WI38 (cell line): Measurements from ENCODE around the gene ODR4.
A peak's percentile ranks its signal among the peaks of the same experiment; 100 is the strongest.
"Not testable (repeated sequence)": the region's sequence is repeated elsewhere in the genome, so short reads cannot be mapped to it uniquely, and the experiment has no call there.

Source experiments
- H3K4me3 ChIP-seq: 2 replicates; pipeline ENCODE4 v1.5.1; 2011; ENCODE audit warnings: low read depth, mild to moderate bottlenecking, control low read depth, low read length
- TF ChIP-seq, protein P1 (sequence below): IDR thresholded peaks from 2 replicates; pipeline ENCODE4 v1.5.1; 2012; ENCODE audit warnings: low read depth, mild to moderate bottlenecking, control low read depth, low read length

Gene ODR4

DNA sequence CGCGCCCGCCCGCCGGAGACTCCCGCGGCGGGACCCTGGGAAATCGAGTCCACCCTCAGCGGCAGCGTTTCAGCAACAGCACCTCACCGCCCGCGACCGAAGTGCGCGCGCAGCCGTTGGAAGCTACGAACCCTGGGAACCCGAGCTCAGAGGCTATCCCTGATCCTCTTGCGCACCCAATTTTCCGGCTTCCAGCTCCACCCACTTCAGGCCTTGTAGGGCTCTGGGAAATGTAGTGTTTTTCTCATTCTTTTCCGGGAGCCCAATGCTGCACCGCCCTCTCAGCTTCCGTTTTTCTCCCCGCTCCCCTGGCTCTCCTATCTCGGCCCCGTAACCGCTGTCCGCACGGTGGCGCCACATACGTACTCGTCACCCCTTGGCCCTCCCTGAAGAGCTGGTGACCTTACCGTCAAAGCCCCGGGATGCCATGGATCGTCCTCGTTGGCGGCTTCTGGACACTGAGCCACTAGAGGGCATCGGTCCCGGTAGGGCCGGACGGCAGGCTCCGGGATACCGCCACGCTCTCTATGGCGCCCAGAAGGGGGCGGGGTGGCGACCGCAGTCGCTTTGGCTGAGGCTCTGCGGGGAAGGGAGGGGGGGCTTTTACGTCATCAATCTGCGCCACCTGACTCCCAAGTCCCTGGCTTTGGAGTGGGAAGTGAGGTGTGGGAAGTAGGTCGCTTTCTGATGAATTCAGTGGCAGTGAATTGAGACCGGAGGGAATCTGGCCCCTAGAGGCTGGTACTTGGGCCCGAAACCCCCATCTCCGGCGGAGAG, at the start of gene ODR4, which contains the start of gene TPR:
Gene ODR4 (plus strand): TSS at position 687 of the 777 bp plus-strand sequence. CDS start 3,948 bp downstream, outside the sequence.
Gene TPR (minus strand): TSS at position 102 of the 777 bp plus-strand sequence. CDS start 225 bp downstream, outside the sequence.
- TF ChIP-seq, protein P1, sequence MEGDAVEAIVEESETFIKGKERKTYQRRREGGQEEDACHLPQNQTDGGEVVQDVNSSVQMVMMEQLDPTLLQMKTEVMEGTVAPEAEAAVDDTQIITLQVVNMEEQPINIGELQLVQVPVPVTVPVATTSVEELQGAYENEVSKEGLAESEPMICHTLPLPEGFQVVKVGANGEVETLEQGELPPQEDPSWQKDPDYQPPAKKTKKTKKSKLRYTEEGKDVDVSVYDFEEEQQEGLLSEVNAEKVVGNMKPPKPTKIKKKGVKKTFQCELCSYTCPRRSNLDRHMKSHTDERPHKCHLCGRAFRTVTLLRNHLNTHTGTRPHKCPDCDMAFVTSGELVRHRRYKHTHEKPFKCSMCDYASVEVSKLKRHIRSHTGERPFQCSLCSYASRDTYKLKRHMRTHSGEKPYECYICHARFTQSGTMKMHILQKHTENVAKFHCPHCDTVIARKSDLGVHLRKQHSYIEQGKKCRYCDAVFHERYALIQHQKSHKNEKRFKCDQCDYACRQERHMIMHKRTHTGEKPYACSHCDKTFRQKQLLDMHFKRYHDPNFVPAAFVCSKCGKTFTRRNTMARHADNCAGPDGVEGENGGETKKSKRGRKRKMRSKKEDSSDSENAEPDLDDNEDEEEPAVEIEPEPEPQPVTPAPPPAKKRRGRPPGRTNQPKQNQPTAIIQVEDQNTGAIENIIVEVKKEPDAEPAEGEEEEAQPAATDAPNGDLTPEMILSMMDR = peak; percentile 85
- peak within 1 kb of the TSS; percentile 83 for H3K4me3 ChIP-seq

DNA sequence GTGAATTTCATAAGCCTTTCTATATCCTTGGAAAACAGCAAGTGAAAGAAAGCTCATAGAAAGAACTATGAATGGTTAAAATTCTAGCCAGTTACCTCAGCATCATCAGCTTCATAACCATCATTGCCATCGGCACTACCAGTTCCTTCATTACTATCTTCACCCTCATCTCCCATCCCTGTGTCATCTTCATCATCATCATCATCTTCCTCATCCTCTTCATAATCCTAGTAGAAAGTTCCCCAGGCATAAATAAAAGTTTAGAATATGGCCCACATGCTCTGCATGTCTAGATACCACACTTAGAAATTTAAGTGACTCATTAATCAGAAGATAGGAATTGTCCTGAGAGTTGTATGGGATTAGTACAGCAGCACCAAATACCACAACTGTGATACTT, 49.6 kb upstream of the ODR4 start:
- TF ChIP-seq, protein P1 = no peak

DNA sequence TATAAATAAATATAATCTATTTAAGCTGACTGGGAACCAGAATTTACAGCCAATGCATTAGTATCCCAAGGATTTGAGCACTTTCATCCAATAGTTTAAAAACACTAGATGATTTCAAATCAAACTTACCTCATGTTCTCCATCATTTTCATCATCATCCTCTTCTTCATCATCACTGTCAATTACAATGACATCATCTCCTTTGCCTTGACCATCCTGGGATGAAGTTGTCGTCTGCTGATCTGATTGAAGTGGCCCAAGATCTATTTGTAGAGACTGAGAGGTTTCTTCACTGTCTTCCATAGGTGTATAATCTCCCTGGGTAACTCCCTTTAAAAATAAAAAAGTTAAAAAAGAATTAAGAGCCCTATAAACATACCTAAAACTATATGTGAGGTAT, 48.3 kb upstream of the ODR4 start:
- no peak overlapping the region for H3K4me3 ChIP-seq
- TF ChIP-seq, protein P1 = no peak

More for the DNA sequence above, 49.6 kb upstream of the ODR4 start:
- H3K4me3 ChIP-seq = no peak overlapping the region

DNA sequence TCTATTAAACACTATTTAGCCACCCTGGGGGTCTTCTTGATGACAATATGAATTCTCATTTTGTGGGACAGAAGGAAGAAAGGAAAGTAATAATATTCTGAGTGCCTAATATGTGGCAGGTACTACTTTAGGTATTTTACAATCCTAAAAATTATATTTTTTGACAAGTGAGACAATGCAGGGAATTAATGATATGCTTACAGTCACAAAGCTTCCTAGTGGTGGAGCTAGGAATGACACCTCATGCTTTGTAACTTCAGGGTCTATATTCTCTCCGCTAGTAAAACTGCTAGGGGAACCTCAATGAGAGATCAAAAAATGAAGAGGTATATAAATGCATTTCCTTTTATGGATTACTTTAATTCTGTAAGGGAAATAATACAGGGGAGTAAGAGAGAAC, 44.9 kb upstream of the ODR4 start:
- H3K4me3 ChIP-seq = no peak overlapping the region
- TF ChIP-seq, protein P1 = peak; percentile 23; the same call in 1 of the 2 replicates

DNA sequence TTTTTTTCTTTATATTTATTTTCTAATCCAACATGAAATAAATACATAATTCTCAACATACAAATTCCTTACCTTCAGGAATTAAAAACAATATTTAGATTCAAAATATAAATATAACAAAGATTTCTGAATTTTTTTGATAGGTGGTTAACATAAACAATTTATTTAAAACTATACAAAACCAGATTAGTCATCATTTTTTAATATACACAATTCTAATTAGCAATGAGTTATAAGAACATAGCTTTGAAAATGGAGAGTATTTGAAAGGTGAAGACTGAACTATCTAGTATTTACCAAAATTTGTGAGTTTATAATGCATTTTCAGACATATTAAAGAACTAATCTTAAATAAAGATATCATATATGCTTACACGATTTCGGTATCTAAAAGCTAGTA, 38.1 kb upstream of the ODR4 start:
- no peak overlapping the region for H3K4me3 ChIP-seq
- TF ChIP-seq, protein P1 = no peak

DNA sequence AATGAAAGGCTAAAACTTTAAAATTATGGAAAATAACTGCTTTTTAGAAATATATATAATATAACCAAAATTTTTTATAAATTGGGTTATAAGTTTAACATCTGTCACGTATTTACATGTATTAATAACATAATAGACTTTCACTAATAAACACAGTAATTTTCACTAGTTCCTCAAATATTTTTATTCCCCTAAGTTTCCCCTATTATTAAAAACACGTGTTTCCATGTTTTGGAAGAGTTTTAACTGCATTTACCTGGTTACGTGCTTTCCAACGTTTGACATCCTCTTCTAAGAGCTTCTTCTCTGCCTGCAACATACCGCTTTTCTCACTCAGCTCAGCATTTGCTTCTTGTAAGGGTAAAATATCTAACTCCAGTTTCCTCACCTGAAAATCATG, 34.9 kb upstream of the ODR4 start:
- TF ChIP-seq, protein P1 = no peak
- H3K4me3 ChIP-seq = no peak overlapping the region

DNA sequence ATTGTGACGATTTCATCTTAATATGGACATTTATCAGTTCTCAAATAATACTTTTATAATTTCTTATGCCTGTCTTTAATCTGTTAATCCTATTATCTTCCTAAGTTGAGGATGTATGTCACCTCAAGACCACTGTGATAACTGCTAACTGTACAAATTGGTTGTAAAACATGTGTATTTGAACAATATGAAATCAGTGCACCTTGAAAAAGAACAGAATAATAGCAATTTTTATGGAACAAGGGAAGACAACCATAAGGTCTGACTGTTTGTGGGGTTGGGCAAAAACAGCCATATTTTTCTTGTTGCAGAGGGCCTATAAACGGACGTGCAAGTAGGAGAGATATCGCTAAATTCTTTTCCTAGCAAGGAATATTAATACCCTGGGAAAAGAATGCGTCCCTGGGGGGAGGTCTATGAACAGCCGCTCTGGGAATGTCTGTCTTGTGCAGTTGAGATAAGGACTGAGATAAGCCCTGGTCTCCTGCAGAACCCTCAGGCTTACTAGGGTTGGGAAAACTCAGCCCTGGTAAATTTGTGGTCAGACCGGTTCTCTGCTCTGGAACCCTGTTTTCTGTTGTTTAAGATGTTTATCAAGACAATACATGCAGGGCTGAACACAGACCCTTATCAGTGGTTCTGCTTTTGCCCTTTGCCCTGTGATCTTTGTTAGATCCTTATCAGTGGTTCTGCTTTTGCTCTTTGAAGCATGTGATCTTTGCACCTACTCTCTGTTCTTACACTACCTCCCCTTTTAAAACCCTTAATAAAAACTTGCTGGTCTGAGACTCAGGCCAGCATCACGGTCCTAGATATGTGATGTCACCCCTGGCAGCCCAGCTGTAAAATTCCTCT, 27.6 kb upstream of the ODR4 start:
- H3K4me3 ChIP-seq = not testable (repeated sequence)
